ENCODE data around the gene WDR55.
A peak's percentile ranks its signal among the peaks of the same experiment; 100 is the strongest.
"Not testable (repeated sequence)": the region's sequence is repeated elsewhere in the genome, so short reads cannot be mapped to it uniquely, and the experiment has no call there.

WDR55 gene

GRCh38 chr5:140664359-140665119 lies at the start of gene WDR55:
Gene WDR55, plus strand, starts transcription at chr5:140664904. Its CDS starts 9 bp downstream, at chr5:140664913.
- peak; percentile 30 to 97 (median 92) for DNase-seq

GRCh38 chr5:140622301-140622700 lies 42.4 kb upstream of the WDR55 start:
- no peak for DNase-seq

GRCh38 chr5:140623061-140623460 lies 41.6 kb upstream of the WDR55 start:
- DNase-seq = not testable (repeated sequence)

- not testable (repeated sequence) for DNase-seq
These were observed 39.8 kb upstream of the WDR55 start for GRCh38 chr5:140624886-140625285.

GRCh38 chr5:140627972-140628371 lies 36.7 kb upstream of the WDR55 start:
- DNase-seq = no peak

GRCh38 chr5:140628711-140629110 lies 36.0 kb upstream of the WDR55 start:
- DNase-seq = no peak

- peak in 1 of 14 donors; percentile 55 for DNase-seq
These were observed 34.2 kb upstream of the WDR55 start for GRCh38 chr5:140630292-140631035.

- peak in 1 of 14 donors; percentile 55 for DNase-seq
These were observed 33.7 kb upstream of the WDR55 start for GRCh38 chr5:140631036-140631417.

- DNase-seq = peak in 2 of 14 donors; percentile 55 to 85
These were observed 32.8 kb upstream of the WDR55 start for GRCh38 chr5:140631831-140632365.

GRCh38 chr5:140632366-140633020 lies 32.2 kb upstream of the WDR55 start:
- peak in 7 of 14 donors; percentile 25 to 85 (median 46) for DNase-seq

GRCh38 chr5:140633021-140633471 lies 31.7 kb upstream of the WDR55 start, which contains the start of gene CD14:
Gene CD14, minus strand, starts transcription at chr5:140633175. Its CDS starts 104 bp downstream, at chr5:140633071.
- DNase-seq = peak in 5 of 14 donors; percentile 47 to 70 (median 52)

GRCh38 chr5:140633501-140633900 lies 31.2 kb upstream of the WDR55 start:
- no peak for DNase-seq

- DNase-seq = no peak
These were observed 30.6 kb upstream of the WDR55 start for GRCh38 chr5:140634103-140634502.

GRCh38 chr5:140635291-140636257 lies 29.1 kb upstream of the WDR55 start:
- DNase-seq = no peak

GRCh38 chr5:140637371-140638100 lies 27.2 kb upstream of the WDR55 start:
- no peak for DNase-seq

GRCh38 chr5:140638898-140639147 lies 25.9 kb upstream of the WDR55 start:
- DNase-seq = not testable (repeated sequence)

- peak; percentile 57 to 95 (median 92) for DNase-seq
These were observed 25.3 kb upstream of the WDR55 start, which contains the start of gene TMCO6 for GRCh38 chr5:140639148-140639981. Gene TMCO6, plus strand, starts transcription at chr5:140639451. Its CDS starts 77 bp downstream, at chr5:140639528.

- DNase-seq = no peak
These were observed 23.0 kb upstream of the WDR55 start for GRCh38 chr5:140641716-140642115.

- no peak for DNase-seq
These were observed 22.0 kb upstream of the WDR55 start for GRCh38 chr5:140642718-140643117.

GRCh38 chr5:140647042-140647419 lies 17.7 kb upstream of the WDR55 start:
- DNase-seq = no peak

Data from C1 segment of cervical spinal cord (tissue), 14 donors.